GM12891 (cell line): ENCODE results near the gene AHCYL1.

Experiments
- POLR2A ChIP-seq: IDR thresholded peaks from 2 replicates; pipeline ENCODE4 v1.6.1; 2011; ENCODE audit warnings: low read depth, low read length, control low read depth
- TAF1 ChIP-seq: IDR thresholded peaks from 2 replicates; pipeline ENCODE4 v1.6.1; 2011; ENCODE audit warnings: low read depth, low read length, control low read depth

DNA sequence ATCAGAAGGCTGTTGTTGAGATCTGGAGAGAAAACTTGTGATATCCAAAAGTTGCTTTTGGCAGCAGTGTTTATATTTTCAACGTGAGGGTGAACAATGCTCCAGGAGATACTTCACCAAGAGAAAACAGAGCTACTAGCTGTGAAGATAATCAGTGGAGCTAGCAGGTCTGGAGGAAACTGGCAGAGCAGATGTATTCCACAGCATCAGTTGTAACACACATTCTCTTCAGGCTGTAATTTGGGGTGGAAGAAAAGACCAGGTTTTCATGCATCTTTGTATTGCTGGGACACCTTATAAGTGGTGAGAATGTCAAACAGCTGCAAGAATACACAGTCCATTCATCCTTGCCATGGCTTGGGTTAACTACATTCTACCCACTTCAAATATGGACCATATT lies 22.0 kb downstream of the AHCYL1 start:
- TF ChIP-seq TAF1 (no peak), POLR2A (no peak)
